GM23338 (cell line): Measurements from ENCODE around the gene MYCBPAP.

Source experiments
- EZH2 ChIP-seq: fragments of 200-600 bp; sonication (generic); IDR thresholded peaks from one replicate; pipeline ENCODE4 v1.8.0; 2017; ENCODE audit warnings: antibody characterized with exemption, mild to moderate bottlenecking, low read depth; ENCODE audit not compliant: unreplicated experiment
- POLR2AphosphoS5 ChIP-seq: IDR thresholded peaks from 2 replicates; pipeline ENCODE4 v1.6.1; 2016; ENCODE audit warnings: antibody characterized with exemption, low read depth
- TF ChIP-seq, protein P1 (sequence below), 2 experiments: fragments of 200-600 bp in 1 of 2; sonication (generic) in 1 of 2; conservative IDR thresholded peaks; 2 replicates each; pipeline versions ENCODE4 v1.5.1 to v1.6.1; 2016 to 2017; ENCODE audit warnings: antibody characterized with exemption in 2 of 2, low read depth in 2 of 2, mild to moderate bottlenecking in 2 of 2, moderate library complexity in 1 of 2

DNA sequence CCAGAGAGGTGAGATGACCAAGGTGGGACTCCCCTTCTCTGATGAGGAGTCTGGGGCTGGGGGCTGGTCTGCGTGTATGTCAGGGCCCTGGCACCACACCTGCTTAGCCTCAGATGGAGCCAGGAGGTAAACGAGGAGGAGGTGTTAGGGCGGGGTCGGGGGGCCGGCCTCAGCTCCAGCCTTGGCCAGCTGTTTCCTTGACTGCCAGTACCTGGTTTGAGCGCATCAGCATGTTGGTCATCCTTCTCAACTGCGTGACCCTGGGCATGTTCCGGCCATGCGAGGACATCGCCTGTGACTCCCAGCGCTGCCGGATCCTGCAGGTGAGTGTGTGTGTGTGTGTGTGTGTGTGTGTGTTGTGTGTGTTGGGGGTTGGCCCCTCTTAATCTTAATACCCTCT is 60.4 kb downstream of the MYCBPAP start:
- TF ChIP-seq, protein P1, sequence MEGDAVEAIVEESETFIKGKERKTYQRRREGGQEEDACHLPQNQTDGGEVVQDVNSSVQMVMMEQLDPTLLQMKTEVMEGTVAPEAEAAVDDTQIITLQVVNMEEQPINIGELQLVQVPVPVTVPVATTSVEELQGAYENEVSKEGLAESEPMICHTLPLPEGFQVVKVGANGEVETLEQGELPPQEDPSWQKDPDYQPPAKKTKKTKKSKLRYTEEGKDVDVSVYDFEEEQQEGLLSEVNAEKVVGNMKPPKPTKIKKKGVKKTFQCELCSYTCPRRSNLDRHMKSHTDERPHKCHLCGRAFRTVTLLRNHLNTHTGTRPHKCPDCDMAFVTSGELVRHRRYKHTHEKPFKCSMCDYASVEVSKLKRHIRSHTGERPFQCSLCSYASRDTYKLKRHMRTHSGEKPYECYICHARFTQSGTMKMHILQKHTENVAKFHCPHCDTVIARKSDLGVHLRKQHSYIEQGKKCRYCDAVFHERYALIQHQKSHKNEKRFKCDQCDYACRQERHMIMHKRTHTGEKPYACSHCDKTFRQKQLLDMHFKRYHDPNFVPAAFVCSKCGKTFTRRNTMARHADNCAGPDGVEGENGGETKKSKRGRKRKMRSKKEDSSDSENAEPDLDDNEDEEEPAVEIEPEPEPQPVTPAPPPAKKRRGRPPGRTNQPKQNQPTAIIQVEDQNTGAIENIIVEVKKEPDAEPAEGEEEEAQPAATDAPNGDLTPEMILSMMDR (conservative IDR thresholded peaks at IDR 0.05; ENCODE audit: low read depth in 2 of 2) = no peak
- TF ChIP-seq EZH2 (no peak), POLR2AphosphoS5 (no peak)
